ENCODE measurements around the gene ATF6. TPM values are rescaled to one million over a fixed set of nuclear protein-coding genes. Genes with fewer than 3 reads are reported as not detected.

The ATF6 gene
- total RNA-seq, 2 donors from 2014 or later = 25.5 to 26.4 TPM

DNA sequence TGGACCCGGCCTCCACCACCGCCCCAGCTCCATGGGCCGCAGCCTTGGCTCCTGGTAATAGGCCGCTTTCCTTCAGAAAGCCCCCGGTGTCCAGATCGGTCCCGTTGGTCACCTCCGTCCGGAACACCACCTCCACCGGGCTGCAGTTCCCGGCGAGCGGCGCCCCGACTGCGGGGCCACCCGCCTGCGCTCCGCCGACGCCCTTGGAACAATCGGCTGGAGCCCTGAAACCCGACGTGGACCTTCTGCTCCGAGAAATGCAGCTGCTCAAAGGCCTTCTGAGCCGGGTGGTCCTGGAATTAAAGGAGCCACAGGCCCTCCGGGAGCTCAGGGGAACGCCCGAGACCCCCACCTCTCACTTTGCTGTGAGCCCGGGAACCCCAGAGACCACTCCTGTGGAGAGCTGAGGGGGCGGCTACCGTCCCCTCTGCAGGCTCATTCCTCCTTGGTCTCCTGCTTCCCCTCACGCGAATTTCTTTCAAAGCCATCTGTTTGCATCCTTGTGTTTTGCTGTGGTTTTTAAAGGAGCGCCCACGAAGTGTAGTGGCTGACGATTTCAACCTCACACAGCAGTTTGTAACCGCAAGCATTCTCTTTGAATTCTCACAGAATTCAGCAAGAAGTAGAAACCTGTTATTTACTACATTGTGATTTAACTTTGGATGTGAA, 38.7 kb upstream of the ATF6 start:
- ATAC-seq (peak in 1 of 2 donors; percentile 24), DNase-seq (ENCODE audit: low spot score) (peak; percentile 63)
- no peaks in the 10 kb centered on the region for H3K36me3 Mint-ChIP-seq
- H3K4me1 Mint-ChIP-seq (ENCODE audit: low read depth in 2 of 2) = peaks cover 64 to 69% of the 10 kb centered on the region in 2 donors
- peak overlapping the region; percentile 98 for H3K4me3 Mint-ChIP-seq
- H3K9me3 Mint-ChIP-seq = no peaks in the 10 kb centered on the region
- H3K27me3 Mint-ChIP-seq = no peaks in the 10 kb centered on the region
- peak overlapping the region; percentile 87 to 92 for H3K27ac Mint-ChIP-seq

DNA sequence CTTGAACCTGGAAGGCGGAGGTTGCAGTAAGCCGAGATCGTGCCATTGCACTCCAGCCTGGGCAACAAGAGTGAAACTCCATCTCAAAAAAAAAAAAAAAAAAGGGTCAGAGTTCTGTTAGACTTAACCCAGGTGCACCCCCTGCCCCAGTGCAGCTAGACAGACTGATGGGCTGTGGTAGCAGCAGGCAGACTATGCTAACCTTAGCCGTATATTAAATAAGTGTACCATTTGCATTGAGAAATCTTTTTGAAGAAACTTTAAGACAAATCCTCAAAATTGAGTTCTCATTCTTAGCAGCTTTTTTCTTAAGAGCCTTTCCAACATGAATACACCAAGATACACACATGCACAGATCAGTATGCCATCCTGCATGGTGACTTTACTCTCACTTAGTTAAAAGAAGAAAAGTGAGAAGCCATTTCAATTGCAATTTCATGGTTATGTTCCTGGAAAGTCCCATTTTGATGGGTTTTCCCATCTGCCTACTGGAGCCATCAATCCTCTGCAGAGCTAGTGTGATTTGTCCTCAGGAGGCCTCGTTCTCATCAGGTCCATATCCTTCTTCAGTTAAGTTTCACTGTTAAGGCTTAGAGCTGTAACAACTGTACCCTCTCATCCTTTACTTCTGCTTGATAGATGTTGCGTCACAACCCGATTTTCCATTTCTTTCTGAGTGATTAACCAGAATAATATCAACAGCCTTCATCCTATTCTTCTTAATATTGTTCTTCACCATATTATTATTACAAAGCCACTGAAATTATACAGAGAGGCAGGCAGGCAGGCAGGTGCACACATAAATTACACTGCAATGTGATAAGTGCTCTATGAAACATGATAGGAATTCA, 37.5 kb upstream of the ATF6 start:
- no peaks in the 10 kb centered on the region for H3K27me3 Mint-ChIP-seq
- H3K4me1 Mint-ChIP-seq (ENCODE audit: low read depth in 2 of 2) = peaks cover 68 to 69% of the 10 kb centered on the region in 2 donors
- no peaks in the 10 kb centered on the region for H3K9me3 Mint-ChIP-seq
- peak overlapping the region; percentile 46 for H3K4me3 Mint-ChIP-seq
- peak overlapping the region; percentile 87 to 92 for H3K27ac Mint-ChIP-seq
- H3K36me3 Mint-ChIP-seq = no peaks in the 10 kb centered on the region
- ATAC-seq (no peak), DNase-seq (ENCODE audit: low spot score) (no peak)

DNA sequence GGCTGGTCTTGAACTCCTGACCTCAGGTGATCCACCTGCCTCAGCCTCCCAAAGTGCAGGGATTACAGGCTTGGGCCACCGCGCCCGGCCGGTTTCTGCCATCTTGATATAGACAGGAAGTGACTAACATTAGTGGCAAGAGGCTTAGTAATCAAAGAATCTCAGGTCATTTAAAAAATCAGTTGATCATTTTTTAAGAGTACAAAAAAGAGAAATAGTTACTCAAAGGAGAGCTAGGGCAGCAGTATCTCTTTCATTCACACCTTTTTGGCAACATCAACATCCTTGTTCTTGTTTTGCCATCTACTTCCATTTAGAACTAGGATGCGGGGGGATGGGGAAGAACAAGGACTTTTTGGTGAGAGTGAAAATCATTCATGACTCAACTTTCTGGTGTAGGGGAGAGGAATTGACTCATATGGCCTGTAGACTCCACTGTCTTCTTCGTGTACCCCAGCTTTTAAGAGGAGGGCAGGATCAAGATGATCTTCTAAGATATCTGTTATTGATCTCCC, 36.0 kb upstream of the ATF6 start:
- Mint-ChIP-seq H3K27ac (peak overlapping the region; percentile 53 to 80), H3K4me3 (peak overlapping the region; percentile 61), H3K27me3 (no peaks in the 10 kb centered on the region), H3K4me1 (ENCODE audit: low read depth in 2 of 2) (peaks cover 57 to 62% of the 10 kb centered on the region in 2 donors), H3K36me3 (no peaks in the 10 kb centered on the region), H3K9me3 (no peaks in the 10 kb centered on the region)
- DNase-seq (ENCODE audit: low spot score) = no peak
- peak in 1 of 2 donors; percentile 55 for ATAC-seq

DNA sequence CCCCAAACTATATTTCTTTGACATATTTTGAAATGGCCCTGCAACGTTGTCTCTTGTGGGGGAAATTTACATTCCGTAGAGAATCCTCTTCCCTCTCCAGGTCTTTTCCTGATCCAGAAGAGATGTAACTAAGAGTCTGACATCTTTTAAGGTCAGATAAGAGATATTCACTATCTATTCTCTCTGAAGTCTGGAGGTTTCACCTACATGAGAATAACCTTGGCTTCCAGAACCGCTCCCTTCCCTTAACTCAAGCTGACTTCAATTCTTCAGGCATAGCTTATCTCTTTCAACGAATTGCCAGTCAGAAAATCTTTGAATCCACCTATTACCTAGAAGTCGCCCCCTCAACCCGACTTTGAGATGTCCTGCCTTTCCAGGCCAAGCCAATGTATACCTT, 34.9 kb upstream of the ATF6 start:
- peak overlapping the region; percentile 28 for H3K4me3 Mint-ChIP-seq
- no peak for ATAC-seq
- no peak for DNase-seq (ENCODE audit: low spot score)
- no peaks in the 10 kb centered on the region for H3K36me3 Mint-ChIP-seq
- H3K27ac Mint-ChIP-seq = peak overlapping the region; percentile 21 to 52
- no peaks in the 10 kb centered on the region for H3K27me3 Mint-ChIP-seq
- no peaks in the 10 kb centered on the region for H3K9me3 Mint-ChIP-seq
- H3K4me1 Mint-ChIP-seq (ENCODE audit: low read depth in 2 of 2) = peaks cover 55 to 63% of the 10 kb centered on the region in 2 donors

DNA sequence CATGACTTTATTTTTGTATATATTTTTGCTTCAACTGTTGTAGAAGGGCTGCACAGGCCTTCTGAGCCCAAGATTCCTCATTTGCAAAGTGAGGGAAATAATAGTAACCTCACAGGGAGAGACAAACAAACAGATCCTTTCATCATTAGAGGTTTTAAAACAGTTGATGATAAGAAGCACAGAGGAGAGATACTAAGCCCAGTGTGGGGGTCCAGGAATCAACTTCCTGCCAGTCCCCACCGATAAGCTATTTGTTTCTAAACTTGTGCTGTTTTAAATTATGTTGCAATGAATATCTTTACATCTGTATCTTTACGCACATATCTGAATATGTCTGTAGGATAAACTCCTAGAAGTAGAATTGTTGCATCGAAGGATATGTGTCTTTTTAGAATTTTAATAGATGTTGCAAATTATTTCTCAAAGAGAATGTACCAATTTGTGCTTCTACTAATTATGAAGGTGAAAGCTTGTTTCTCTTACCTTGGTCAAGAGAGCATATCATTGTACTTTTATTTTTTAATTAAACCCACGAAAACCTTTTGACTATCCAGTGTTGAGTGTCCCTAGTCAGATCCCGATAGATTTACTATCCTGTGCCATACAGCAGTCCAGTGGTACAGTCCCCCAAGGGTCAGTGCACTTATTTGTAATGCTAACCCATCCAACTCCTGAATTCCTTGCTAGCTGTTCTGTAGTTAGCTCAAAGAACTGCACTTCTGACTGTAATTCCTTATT, 34.0 kb upstream of the ATF6 start:
- DNase-seq (ENCODE audit: low spot score) = no peak
- Mint-ChIP-seq H3K27me3 (no peaks in the 10 kb centered on the region), H3K27ac (peak overlapping the region; percentile 21 to 52), H3K9me3 (no peaks in the 10 kb centered on the region), H3K36me3 (no peaks in the 10 kb centered on the region), H3K4me1 (ENCODE audit: low read depth in 2 of 2) (peaks cover 56 to 69% of the 10 kb centered on the region in 2 donors), H3K4me3 (peak overlapping the region; percentile 28)
- ATAC-seq = no peak

DNA sequence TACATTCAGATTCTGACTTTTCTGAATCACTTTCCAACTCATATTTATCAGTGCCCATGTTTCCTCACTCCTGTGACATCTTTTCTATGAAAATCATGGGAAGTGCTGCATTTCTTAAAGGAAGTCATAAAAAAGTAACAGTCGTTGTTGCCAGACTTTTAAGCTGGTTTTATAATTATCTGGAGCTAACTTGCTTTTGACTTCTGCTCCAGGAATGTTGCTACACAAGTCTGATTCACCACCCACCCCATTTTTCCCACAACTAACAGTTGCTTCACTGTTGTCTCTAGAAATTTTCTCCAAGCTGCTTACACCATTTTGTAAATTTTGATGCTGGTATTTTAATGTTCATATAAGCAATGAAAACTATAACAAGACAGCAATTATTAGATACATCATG, 32.6 kb upstream of the ATF6 start:
- H3K9me3 Mint-ChIP-seq = no peaks in the 10 kb centered on the region
- no peaks in the 10 kb centered on the region for H3K36me3 Mint-ChIP-seq
- H3K27ac Mint-ChIP-seq = no peak overlapping the region
- no peak overlapping the region for H3K4me3 Mint-ChIP-seq
- no peak for ATAC-seq
- H3K4me1 Mint-ChIP-seq (ENCODE audit: low read depth in 2 of 2) = peaks cover 51 to 62% of the 10 kb centered on the region in 2 donors
- no peaks in the 10 kb centered on the region for H3K27me3 Mint-ChIP-seq
- no peak for DNase-seq (ENCODE audit: low spot score)

DNA sequence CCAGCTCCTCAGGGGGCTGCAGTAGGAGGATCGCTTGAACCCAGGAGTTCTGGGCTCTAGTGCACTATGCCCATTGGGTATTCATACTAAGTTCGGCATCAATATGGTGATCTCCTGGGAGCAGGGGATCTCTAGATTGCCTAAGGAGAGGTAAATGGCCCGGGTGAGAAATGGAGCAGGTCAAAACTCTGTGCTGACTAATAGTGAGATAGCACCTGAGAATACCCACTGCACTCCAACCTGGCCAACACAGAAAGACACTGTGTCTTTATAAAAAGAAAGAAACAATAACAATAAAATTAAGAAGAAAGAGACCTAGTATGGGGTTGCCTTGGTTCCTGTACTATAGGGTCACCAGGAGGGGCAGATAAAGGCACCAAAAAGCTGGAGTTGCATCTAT, 30.3 kb upstream of the ATF6 start:
- ATAC-seq (no peak), DNase-seq (ENCODE audit: low spot score) (no peak)
- Mint-ChIP-seq H3K36me3 (no peaks in the 10 kb centered on the region), H3K4me1 (ENCODE audit: low read depth in 2 of 2) (peaks cover 54 to 62% of the 10 kb centered on the region in 2 donors), H3K4me3 (no peak overlapping the region), H3K9me3 (no peaks in the 10 kb centered on the region), H3K27ac (peak overlapping the region; percentile 26 to 79), H3K27me3 (no peaks in the 10 kb centered on the region)

DNA sequence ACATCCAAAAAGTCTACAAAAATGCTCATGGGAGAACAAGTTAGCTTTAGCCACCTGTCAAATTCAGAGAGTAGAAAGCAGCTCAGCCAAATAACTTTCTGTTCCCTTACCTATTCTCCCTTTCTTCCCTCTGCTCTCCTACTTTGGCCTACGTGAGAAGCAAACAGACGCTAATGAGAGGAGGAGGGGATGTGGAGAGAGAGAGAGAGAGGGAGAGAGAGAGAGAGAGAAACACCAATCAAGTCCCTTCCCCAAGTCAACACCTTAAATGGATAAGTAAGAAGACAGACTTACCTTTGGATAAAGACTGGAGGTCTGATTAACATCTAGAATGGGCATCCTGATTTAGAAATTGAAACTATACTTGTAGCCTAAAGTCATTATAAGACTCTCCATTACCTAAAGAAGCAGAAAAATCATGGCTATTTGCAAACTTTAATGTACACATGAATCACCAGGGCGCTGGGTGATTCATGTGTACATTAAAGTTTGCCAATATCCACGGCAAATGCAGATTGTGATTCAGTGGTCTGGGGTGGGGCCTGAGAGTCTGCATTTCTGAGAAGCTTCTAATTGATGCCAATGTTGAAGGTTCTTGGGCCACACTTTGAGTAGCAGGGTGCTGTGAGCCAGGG, 29.7 kb upstream of the ATF6 start:
- ATAC-seq (peak in 1 of 2 donors; percentile 7), DNase-seq (ENCODE audit: low spot score) (no peak)
- Mint-ChIP-seq H3K36me3 (no peaks in the 10 kb centered on the region), H3K27me3 (no peaks in the 10 kb centered on the region), H3K4me3 (no peak overlapping the region), H3K27ac (peak overlapping the region; percentile 26 to 79), H3K4me1 (ENCODE audit: low read depth in 2 of 2) (peaks cover 56 to 62% of the 10 kb centered on the region in 2 donors), H3K9me3 (no peaks in the 10 kb centered on the region)

DNA sequence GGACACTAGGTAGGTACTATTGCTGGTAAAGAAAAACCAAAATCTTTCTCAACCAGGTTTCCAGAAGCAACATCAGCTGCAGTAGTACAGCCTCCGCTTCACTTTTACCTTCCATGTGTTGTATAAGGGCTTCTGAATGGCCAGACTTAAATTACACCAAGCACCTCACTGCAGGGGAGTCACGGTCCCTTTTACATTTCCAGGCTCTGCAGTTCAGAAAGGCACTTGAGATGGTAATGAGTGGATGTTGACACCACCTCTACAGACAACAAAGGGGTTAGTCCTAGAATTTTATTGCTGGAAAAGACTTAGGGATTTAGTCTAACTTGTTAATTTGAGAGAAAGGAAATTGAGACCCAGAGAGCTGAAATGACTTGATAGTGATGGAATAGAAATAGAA, 28.5 kb upstream of the ATF6 start:
- no peak for ATAC-seq
- H3K4me3 Mint-ChIP-seq = no peak overlapping the region

DNA sequence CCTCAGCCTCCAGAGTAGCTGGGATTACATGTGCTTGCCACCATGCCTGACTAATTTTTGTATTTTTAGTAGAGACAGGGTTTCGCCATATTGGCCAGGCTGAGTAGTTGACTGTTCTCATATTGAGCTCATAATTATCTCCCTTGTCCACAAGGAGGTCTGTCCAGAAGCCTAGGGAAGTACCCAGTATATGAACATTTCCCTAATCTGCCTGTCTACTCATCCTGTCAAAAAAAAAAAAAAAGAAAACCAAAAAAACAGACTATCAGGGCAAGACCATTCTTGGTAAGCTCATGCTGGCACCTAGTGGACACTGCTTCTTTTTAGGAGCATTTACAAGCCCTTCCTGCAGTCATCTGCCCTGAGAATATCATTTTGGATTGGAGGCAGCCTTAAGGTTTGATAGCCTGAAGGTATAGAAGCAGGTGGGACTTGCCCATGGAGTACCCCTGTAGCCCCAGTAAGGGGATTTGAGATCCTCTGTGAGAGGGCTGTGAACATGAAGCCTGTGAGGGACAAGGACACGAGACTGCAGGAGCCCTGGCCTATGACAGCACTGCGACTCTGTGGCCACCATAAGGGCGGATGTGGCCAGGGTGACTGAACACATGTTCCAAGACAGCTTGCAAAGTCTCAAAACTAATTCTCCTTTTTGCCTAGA, 27.4 kb upstream of the ATF6 start:
- Mint-ChIP-seq H3K4me1 (ENCODE audit: low read depth in 2 of 2) (peaks cover 53 to 61% of the 10 kb centered on the region in 2 donors), H3K36me3 (no peaks in the 10 kb centered on the region), H3K27me3 (no peaks in the 10 kb centered on the region), H3K9me3 (no peaks in the 10 kb centered on the region), H3K27ac (peak overlapping the region; percentile 73 to 86), H3K4me3 (peak overlapping the region; percentile 67)
- DNase-seq (ENCODE audit: low spot score) (peak; percentile 92), ATAC-seq (peak; percentile 93 to 95)

More for the DNA sequence above, 28.5 kb upstream of the ATF6 start:
- Mint-ChIP-seq H3K27me3 (no peaks in the 10 kb centered on the region), H3K9me3 (no peaks in the 10 kb centered on the region), H3K36me3 (no peaks in the 10 kb centered on the region), H3K27ac (no peak overlapping the region), H3K4me1 (ENCODE audit: low read depth in 2 of 2) (peaks cover 52 to 60% of the 10 kb centered on the region in 2 donors)
- DNase-seq (ENCODE audit: low spot score) = no peak

DNA sequence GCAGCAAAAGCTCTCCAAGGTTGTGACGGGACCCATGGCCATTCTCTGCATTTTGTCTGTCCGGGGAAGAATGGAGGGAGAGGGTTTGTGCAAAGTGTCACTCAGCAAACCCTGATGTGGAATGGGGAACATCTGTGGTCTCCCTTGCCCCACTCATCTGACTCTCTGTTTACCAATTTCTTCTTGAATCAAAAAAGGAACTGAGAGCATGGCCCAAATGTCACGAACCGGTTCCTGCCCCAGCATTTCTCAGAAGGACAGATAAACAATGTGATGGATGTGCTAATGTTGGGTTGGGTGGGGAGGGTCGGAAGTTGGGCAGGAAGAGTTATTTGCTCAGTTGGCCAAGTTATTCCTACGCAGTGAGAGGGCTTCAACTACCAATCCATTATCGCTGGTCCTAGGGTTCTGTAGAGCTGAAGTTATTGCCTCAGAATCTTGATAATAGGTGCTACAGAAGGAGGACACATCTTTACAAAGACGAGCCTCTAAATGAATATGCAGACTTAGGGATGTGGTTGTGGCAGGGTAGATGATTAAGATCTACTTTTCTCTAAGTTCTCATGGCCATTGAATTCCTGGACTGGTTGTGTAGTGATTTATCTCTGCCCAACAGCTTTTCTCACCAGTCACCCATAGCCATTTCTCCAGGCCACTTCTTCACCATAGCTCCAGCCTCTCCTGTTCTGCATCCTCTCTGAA, 26.1 kb upstream of the ATF6 start:
- Mint-ChIP-seq H3K4me1 (ENCODE audit: low read depth in 2 of 2) (peaks cover 62 to 72% of the 10 kb centered on the region in 2 donors), H3K27me3 (no peaks in the 10 kb centered on the region), H3K4me3 (peak overlapping the region; percentile 67), H3K9me3 (no peaks in the 10 kb centered on the region), H3K27ac (peak overlapping the region; percentile 73 to 86), H3K36me3 (no peaks in the 10 kb centered on the region)
- DNase-seq (ENCODE audit: low spot score) (no peak), ATAC-seq (peak in 1 of 2 donors; percentile 33)

DNA sequence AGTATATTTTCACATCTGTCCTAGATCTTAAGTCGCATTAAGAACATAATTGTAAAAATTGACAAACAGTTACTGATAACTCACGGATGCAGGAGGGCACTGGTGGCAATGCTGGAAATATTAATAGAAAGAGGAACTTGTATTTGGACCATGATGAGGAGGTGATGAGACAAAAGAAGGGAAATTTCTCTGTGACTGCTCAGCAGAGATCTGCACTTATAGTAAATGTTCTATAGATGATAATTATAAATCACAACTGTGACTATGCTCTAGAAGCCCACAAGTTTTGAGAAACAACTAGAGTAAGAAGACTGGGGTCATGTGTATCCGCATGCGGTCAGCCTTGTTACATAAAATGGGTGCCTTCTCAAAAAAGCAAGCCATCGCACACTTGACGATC, 25.2 kb upstream of the ATF6 start:
- ATAC-seq (no peak), DNase-seq (ENCODE audit: low spot score) (no peak)
- Mint-ChIP-seq H3K4me3 (peak overlapping the region; percentile 67), H3K27ac (peak overlapping the region; percentile 73 to 86), H3K36me3 (no peaks in the 10 kb centered on the region), H3K27me3 (no peaks in the 10 kb centered on the region), H3K4me1 (ENCODE audit: low read depth in 2 of 2) (peaks cover 61 to 70% of the 10 kb centered on the region in 2 donors), H3K9me3 (no peaks in the 10 kb centered on the region)
